SK-N-SH (cell line): ENCODE results near the gene PLTP. TPM values are rescaled to one million over a fixed set of nuclear protein-coding genes. Genes with fewer than 3 reads are reported as not detected.

ENCODE experiments used
- CTCF ChIA-PET: fragments of 300-600, 350-600 bp; formaldehyde crosslinking; extraction: SDS; loops from one replicate; lab custom pipeline; 2021; lab: Yijun Ruan, JAX
- POLR2A ChIA-PET: fragments of 350-600 bp; sonication (Branson Sonifier 250); formaldehyde crosslinking; extraction: SDS; loops from one replicate; lab custom pipeline; 2020; ENCODE audit warnings: antibody characterized with exemption, inconsistent platforms; lab: Yijun Ruan, JAX
- DNase-seq: peaks from one replicate; pipeline ENCODE4 v3.0.0; 2012
- H2AFZ ChIP-seq: fragments of 200-600 bp; sonication (generic); 2 replicates; pipeline ENCODE4 v1.8.1; 2016; ENCODE audit warnings: antibody characterized with exemption, mild to moderate bottlenecking, low read depth
- H3F3A ChIP-seq: fragments of 200-600 bp; sonication (generic); replicated peaks from 2 replicates; pipeline ENCODE3; 2016; ENCODE audit warnings: antibody characterized with exemption, mild to moderate bottlenecking; ENCODE audit not compliant: insufficient read depth
- H3K27ac ChIP-seq, 2 experiments: fragments of 200-500 bp in 1 of 2; fragments of 200-600 bp in 1 of 2; sonication (Bioruptor generic) in 1 of 2; sonication (generic), shearing (Covaris generic) in 1 of 2; 2 replicates each; pipeline versions ENCODE4 v1.5.1 to v1.6.1; 2014 to 2016; ENCODE audit warnings: low read depth in 2 of 2, inconsistent platforms in 1 of 2, low read length in 1 of 2, mild to moderate bottlenecking in 1 of 2, mixed read lengths in 1 of 2
- H3K27me3 ChIP-seq: fragments of 200-600 bp; sonication (generic), shearing (Covaris generic); 2 replicates; pipeline ENCODE4 v1.6.1; 2016; ENCODE audit warnings: mixed run types; ENCODE audit not compliant: insufficient read depth
- H3K36me3 ChIP-seq, 2 experiments: fragments of 200-500 bp in 1 of 2; fragments of 200-600 bp in 1 of 2; sonication (Bioruptor generic) in 1 of 2; sonication (generic) in 1 of 2; replicated peaks in 1 of 2; 2 replicates each; pipeline versions ENCODE3 to v1.5.1; 2014 to 2016; ENCODE audit warnings: low read length in 1 of 2, mild to moderate bottlenecking in 1 of 2; ENCODE audit not compliant: insufficient read depth in 2 of 2, control insufficient read depth in 1 of 2
- H3K4me1 ChIP-seq, 2 experiments: fragments of 200-500 bp in 1 of 2; fragments of 200-600 bp in 1 of 2; sonication (Bioruptor generic) in 1 of 2; sonication (generic), shearing (Covaris generic) in 1 of 2; 2 replicates each; pipeline versions ENCODE4 v1.5.1 to v1.6.1; 2014 to 2016; ENCODE audit warnings: low read depth in 1 of 2, low read length in 1 of 2, mixed run types in 1 of 2; ENCODE audit not compliant: insufficient read depth in 2 of 2, control insufficient read depth in 1 of 2
- H3K4me2 ChIP-seq: fragments of 200-600 bp; sonication (generic), shearing (Covaris generic); 2 replicates; pipeline ENCODE4 v1.6.1; 2017; ENCODE audit warnings: mixed run types
- H3K4me3 ChIP-seq, 2 experiments: fragments of 200-500 bp in 1 of 2; fragments of 200-600 bp in 1 of 2; sonication (Bioruptor generic) in 1 of 2; sonication (generic), shearing (Covaris generic) in 1 of 2; 2 replicates each; pipeline versions ENCODE4 v1.5.1 to v1.8.1; 2014 to 2016; ENCODE audit warnings: low read depth in 2 of 2, inconsistent platforms in 1 of 2, low read length in 1 of 2, mild to moderate bottlenecking in 1 of 2, mixed read lengths in 1 of 2, moderate library complexity in 1 of 2
- H3K79me2 ChIP-seq: fragments of 200-600 bp; sonication (generic); 2 replicates; pipeline ENCODE4 v1.8.1; 2017; ENCODE audit warnings: mild to moderate bottlenecking; ENCODE audit not compliant: insufficient read depth
- H3K9ac ChIP-seq: fragments of 200-600 bp; sonication (generic); 2 replicates; pipeline ENCODE4 v1.6.1; 2017; ENCODE audit warnings: mixed run types
- H3K9me2 ChIP-seq: fragments of 200-600 bp; sonication (generic); 2 replicates; pipeline ENCODE4 v1.6.1; 2017; ENCODE audit warnings: mixed run types
- H3K9me3 ChIP-seq: fragments of 200-600 bp; sonication (generic); 2 replicates; pipeline ENCODE4 v1.6.1; 2017; ENCODE audit warnings: mixed run types, mild to moderate bottlenecking, moderate library complexity
- H4K20me1 ChIP-seq: fragments of 200-600 bp; sonication (generic); 2 replicates; pipeline ENCODE4 v1.6.1; 2017; ENCODE audit warnings: mild to moderate bottlenecking, mixed run types; ENCODE audit not compliant: insufficient read depth
- EP300 ChIP-seq, 2 experiments: IDR thresholded peaks; 2 replicates each; pipeline versions ENCODE4 v1.4.0 to v1.6.1; 2012; ENCODE audit warnings: borderline replicate concordance in 1 of 2, low read depth in 1 of 2, low read length in 1 of 2
- FOSL2 ChIP-seq: IDR thresholded peaks from 2 replicates; pipeline ENCODE4 v1.4.0; 2012; ENCODE audit warnings: low read depth, mild to moderate bottlenecking, moderate library complexity, borderline replicate concordance
- FOXJ3 ChIP-seq: sonication (generic); formaldehyde crosslinking; IDR thresholded peaks from 2 replicates; pipeline ENCODE4 v1.5.1; 2020; ENCODE audit warnings: mild to moderate bottlenecking, missing genetic modification reagents
- GATA2 ChIP-seq: sonication (generic); formaldehyde crosslinking; IDR thresholded peaks from 2 replicates; pipeline ENCODE4 v1.5.0; 2020; ENCODE audit warnings: mild to moderate bottlenecking, missing genetic modification reagents
- IRF3 ChIP-seq: fragments of 150-350 bp; IDR thresholded peaks from 2 replicates; pipeline ENCODE4 v1.6.1; 2016; ENCODE audit warnings: mild to moderate bottlenecking, low read depth, low read length
- MEF2A ChIP-seq: IDR thresholded peaks from 2 replicates; pipeline ENCODE4 v1.4.0; 2012; ENCODE audit warnings: low read depth, borderline replicate concordance
- MXI1 ChIP-seq: IDR thresholded peaks from 2 replicates; pipeline ENCODE4 v1.6.1; 2012; ENCODE audit warnings: mild to moderate bottlenecking, low read depth, low read length, improper control_type of control experiment
- NFIC ChIP-seq: IDR thresholded peaks from 2 replicates; pipeline ENCODE4 v1.4.0; 2012; ENCODE audit warnings: borderline replicate concordance
- NRF1 ChIP-seq: IDR thresholded peaks from 2 replicates; pipeline ENCODE4 v1.6.1; 2012; ENCODE audit warnings: low read depth, mild to moderate bottlenecking, low read length
- RAD21 ChIP-seq: IDR thresholded peaks from 2 replicates; pipeline ENCODE4 v1.6.1; 2012; ENCODE audit warnings: mild to moderate bottlenecking, low read length
- RCOR1 ChIP-seq: fragments of 150-350 bp; IDR thresholded peaks from 2 replicates; pipeline ENCODE4 v1.6.1; 2017; ENCODE audit warnings: antibody characterized with exemption, low read length
- RXRA ChIP-seq: IDR thresholded peaks from 2 replicates; pipeline ENCODE4 v1.4.0; 2012; ENCODE audit warnings: low read depth, mild to moderate bottlenecking, borderline replicate concordance
- TAF1 ChIP-seq: IDR thresholded peaks from 2 replicates; pipeline ENCODE4 v1.6.1; 2012; ENCODE audit warnings: low read depth, mild to moderate bottlenecking, low read length, moderate library complexity, borderline replicate concordance
- TCF12 ChIP-seq: IDR thresholded peaks from 2 replicates; pipeline ENCODE4 v1.4.0; 2012
- USF1 ChIP-seq: IDR thresholded peaks from 2 replicates; pipeline ENCODE4 v1.4.0; 2012; ENCODE audit warnings: low read depth, borderline replicate concordance
- YY1 ChIP-seq: IDR thresholded peaks from 2 replicates; pipeline ENCODE4 v1.4.0; 2012; ENCODE audit warnings: low read depth, mild to moderate bottlenecking
- WGBS: methylation state at CpG from one replicate; pipeline ENCODE4 v1.1.6; 2017; ENCODE audit warnings: low lambda C conversion rate; 5-methylcytosine and 5-hydroxymethylcytosine counted together
- polyA plus RNA-seq, 3 experiments: library from polyadenylated mRNA; depleted of rRNA; stranded (reverse); fragments of >200 nt; gene quantifications; 2 replicates each; pipeline ENCODE4 v1.2.3, GENCODE V29; 2012
- TF ChIP-seq, protein P1 (sequence below): IDR thresholded peaks from 2 replicates; pipeline ENCODE4; 2012
- TF ChIP-seq, protein P2 (sequence below): fragments of 200-600 bp; sonication (generic); IDR thresholded peaks from 2 replicates; pipeline ENCODE4 v1.6.1; 2017; ENCODE audit warnings: antibody characterized with exemption, mild to moderate bottlenecking, moderate library complexity
- TF ChIP-seq, protein P3 (sequence below): fragments of 150-350 bp; IDR thresholded peaks from 2 replicates; pipeline ENCODE4 v1.6.1; 2017; ENCODE audit warnings: antibody characterized with exemption, low read length, low read depth, borderline replicate concordance

The PLTP gene
- polyA plus RNA-seq, 1 of the 3 experiments (the other 2 are of a cell fraction), result 154 TPM

DNA sequence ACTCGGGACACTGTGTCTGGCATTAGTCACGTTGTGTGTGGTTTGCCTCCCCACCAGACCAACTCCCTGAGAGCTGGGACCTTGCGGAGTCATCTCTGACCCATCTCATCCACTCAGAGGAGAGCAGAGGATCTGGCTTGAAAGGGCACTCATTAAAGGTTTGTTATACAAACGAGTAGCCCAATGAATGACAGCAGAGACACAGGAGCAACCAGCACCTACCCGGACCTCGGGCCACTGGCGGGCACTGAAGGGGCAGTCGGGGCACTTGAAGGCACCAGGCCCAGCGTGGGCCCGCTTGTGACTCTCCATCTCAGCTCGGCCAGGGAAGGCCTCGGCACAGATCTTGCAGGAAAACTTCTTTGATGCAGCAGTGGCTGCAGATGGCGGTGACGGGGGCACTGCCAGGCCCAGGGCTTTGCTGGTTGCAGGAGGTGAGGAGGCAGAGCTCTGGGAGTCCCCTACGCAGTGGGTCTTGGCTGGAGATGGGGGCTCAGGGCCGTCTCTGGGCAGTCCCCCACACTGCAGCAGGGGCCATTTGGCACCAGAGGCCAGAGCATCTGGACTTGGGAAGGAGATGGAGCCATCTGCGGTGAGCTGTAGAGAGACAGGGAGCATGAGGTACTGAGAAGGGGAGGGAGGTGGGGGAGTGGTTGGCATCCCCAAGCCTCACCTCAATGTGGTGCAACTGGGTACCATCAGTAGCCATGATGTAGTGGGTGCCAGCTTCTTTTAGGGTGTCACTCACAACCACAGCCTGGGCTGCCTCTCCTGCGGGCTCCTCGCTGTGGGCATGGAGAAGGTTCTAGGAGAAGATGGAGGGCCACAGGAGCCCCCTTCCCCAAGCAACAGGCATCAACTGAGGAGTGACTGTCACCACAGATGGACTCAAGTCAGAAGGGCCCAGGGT is 40.2 kb upstream of the PLTP start (continued):
- TF ChIP-seq IRF3, result no peak

DNA sequence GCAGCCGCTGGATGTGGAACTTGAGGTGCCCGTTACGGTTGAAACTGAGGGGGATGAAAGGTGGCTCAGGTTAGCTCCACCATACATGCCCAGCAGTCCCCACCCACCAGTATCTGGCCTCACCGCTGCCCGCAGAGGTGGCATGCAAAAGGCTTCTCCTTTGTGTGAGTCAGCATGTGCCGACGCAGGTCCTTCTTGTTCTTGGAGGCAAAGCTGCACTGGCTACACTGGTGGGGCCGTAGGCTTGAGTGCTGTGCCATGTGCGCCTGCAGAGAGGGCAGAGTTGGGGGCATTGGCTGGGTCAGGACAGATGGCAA is 38.3 kb upstream of the PLTP start:
- no peak for TF ChIP-seq MEF2A
- no peak for TF ChIP-seq NFIC
- no peak for TF ChIP-seq TCF12
- TF ChIP-seq MXI1, result no peak
- TF ChIP-seq, protein P1, sequence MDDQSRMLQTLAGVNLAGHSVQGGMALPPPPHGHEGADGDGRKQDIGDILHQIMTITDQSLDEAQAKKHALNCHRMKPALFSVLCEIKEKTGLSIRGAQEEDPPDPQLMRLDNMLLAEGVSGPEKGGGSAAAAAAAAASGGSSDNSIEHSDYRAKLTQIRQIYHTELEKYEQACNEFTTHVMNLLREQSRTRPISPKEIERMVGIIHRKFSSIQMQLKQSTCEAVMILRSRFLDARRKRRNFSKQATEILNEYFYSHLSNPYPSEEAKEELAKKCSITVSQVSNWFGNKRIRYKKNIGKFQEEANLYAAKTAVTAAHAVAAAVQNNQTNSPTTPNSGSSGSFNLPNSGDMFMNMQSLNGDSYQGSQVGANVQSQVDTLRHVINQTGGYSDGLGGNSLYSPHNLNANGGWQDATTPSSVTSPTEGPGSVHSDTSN, result no peak
- TF ChIP-seq NRF1, result no peak
- no peak for TF ChIP-seq GATA2
- no peak for TF ChIP-seq YY1
- TF ChIP-seq, protein P2, sequence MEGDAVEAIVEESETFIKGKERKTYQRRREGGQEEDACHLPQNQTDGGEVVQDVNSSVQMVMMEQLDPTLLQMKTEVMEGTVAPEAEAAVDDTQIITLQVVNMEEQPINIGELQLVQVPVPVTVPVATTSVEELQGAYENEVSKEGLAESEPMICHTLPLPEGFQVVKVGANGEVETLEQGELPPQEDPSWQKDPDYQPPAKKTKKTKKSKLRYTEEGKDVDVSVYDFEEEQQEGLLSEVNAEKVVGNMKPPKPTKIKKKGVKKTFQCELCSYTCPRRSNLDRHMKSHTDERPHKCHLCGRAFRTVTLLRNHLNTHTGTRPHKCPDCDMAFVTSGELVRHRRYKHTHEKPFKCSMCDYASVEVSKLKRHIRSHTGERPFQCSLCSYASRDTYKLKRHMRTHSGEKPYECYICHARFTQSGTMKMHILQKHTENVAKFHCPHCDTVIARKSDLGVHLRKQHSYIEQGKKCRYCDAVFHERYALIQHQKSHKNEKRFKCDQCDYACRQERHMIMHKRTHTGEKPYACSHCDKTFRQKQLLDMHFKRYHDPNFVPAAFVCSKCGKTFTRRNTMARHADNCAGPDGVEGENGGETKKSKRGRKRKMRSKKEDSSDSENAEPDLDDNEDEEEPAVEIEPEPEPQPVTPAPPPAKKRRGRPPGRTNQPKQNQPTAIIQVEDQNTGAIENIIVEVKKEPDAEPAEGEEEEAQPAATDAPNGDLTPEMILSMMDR, result no peak
- TF ChIP-seq RXRA, result no peak
- TF ChIP-seq USF1, result no peak
- no peak for TF ChIP-seq EP300 (IDR thresholded peaks at IDR 0.05; ENCODE audit: borderline replicate concordance in 1 of 2, low read depth in 1 of 2, low read length in 1 of 2)
- no peak for TF ChIP-seq RAD21
- TF ChIP-seq RCOR1, result no peak
- TF ChIP-seq, protein P3, sequence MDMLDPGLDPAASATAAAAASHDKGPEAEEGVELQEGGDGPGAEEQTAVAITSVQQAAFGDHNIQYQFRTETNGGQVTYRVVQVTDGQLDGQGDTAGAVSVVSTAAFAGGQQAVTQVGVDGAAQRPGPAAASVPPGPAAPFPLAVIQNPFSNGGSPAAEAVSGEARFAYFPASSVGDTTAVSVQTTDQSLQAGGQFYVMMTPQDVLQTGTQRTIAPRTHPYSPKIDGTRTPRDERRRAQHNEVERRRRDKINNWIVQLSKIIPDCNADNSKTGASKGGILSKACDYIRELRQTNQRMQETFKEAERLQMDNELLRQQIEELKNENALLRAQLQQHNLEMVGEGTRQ, result no peak
- no peak for TF ChIP-seq FOSL2
- TF ChIP-seq TAF1, result no peak
- no peak for TF ChIP-seq FOXJ3
- 89% methylated on average over 5 of the region's 9 CpGs for WGBS
- Histone ChIP-seq H3F3A (no peaks in the 10 kb centered on the region), H3K27me3 (no peaks in the 10 kb centered on the region), H3K27ac (no peak overlapping the region; a peak in 1 of 4 replicates), H3K4me1 (peaks cover 0 to 5% of the 10 kb centered on the region in 2 experiments; a peak in 1 of 4 replicates), H3K36me3 (peaks cover 19 to 77% of the 10 kb centered on the region in 2 experiments), H3K9me3 (no peaks in the 10 kb centered on the region), H3K4me2 (no peak overlapping the region), H3K79me2 (no peaks in the 10 kb centered on the region), H3K9me2 (no peaks in the 10 kb centered on the region), H2AFZ (no peak overlapping the region), H3K4me3 (no peak overlapping the region), H4K20me1 (no peaks in the 10 kb centered on the region), H3K9ac (no peak overlapping the region)
- no peak for DNase-seq
- ChIA-PET CTCF (interaction anchor here (2.0 to 4.4 kb wide), 4 partner anchors 8 to 37 kb away, joined by 8 to 27 read pairs (median 10); no protein-coding TSS in a partner anchor), POLR2A (interaction anchor here (4.6 kb wide), 1 partner anchor 15 kb away, joined by 41 read pairs; the partner anchor contains the start of gene PCIF1)
